GM13977 (cell line): ENCODE measurements around the gene MYH7B.

Experiments used
- DNase-seq: peaks from one replicate; pipeline ENCODE4 v3.0.0; 2012; ENCODE audit warnings: low spot score
- CTCF ChIP-seq: IDR thresholded peaks from 2 replicates; pipeline ENCODE4 v1.5.1; 2012; ENCODE audit warnings: mild to moderate bottlenecking, control low read depth; ENCODE audit not compliant: insufficient read depth; ENCODE audit errors: extremely low read depth, missing control alignments
- in situ Hi-C: fragments of 300-500 bp; cut with MboI; formaldehyde crosslinking; loops from one replicate; pipeline ENCODE4 v1.12.0; 2022; ENCODE audit warnings: low sequenced_read_pairs, low pct_unique_long_range_greater_than_20kb, mixed read lengths, inconsistent platforms; ENCODE audit not compliant: unreplicated experiment

Gene MYH7B

GRCh38 chr20:34985461-34986310, 30.0 kb downstream of the MYH7B start:
- no peak for DNase-seq
- TF ChIP-seq CTCF = no peak
- in situ Hi-C loops = no loop called here

GRCh38 chr20:34986311-34987287, 30.9 kb downstream of the MYH7B start:
- DNase-seq = no peak
- TF ChIP-seq CTCF = no peak
- in situ Hi-C loops = no loop called here

GRCh38 chr20:34987288-34988190, 31.9 kb downstream of the MYH7B start:
- in situ Hi-C loops = no loop called here

GRCh38 chr20:34988191-34988540, 32.5 kb downstream of the MYH7B start:
- DNase-seq = no peak
- TF ChIP-seq CTCF = no peak
- in situ Hi-C loops = no loop called here

More at GRCh38 chr20:34987288-34988190, 31.9 kb downstream of the MYH7B start:
- no peak for TF ChIP-seq CTCF
- DNase-seq = no peak

GRCh38 chr20:34989118-34989517, 33.5 kb downstream of the MYH7B start:
- in situ Hi-C loops = no loop called here
- DNase-seq = no peak
- no peak for TF ChIP-seq CTCF

GRCh38 chr20:34989670-34990069, 34.0 kb downstream of the MYH7B start:
- no peak for DNase-seq
- no peak for TF ChIP-seq CTCF
- in situ Hi-C loops = no loop called here
